HEK293T (cell line): ENCODE measurements around the gene PRPSAP1.
A peak's percentile ranks its signal among the peaks of the same experiment; 100 is the strongest.

Experiments used
- CTCF ChIA-PET: fragments of 350-600 bp; formaldehyde crosslinking; extraction: SDS; loops from one replicate; lab custom pipeline; 2021; ENCODE audit warnings: antibody characterized with exemption, inconsistent platforms; lab: Yijun Ruan, JAX
- POLR2A ChIA-PET: fragments of 350-600 bp; formaldehyde crosslinking; extraction: SDS; loops from one replicate; lab custom pipeline; 2020; ENCODE audit warnings: antibody characterized with exemption, inconsistent platforms; lab: Yijun Ruan, JAX
- DNase-seq: peaks from one replicate; pipeline ENCODE4 v3.0.0; 2012; ENCODE audit warnings: mixed read lengths; ENCODE audit errors: extremely low spot score
- ARNT ChIP-seq: fragments of 450-650 bp; IDR thresholded peaks from 2 replicates; pipeline ENCODE4 v1.6.1; 2017; ENCODE audit warnings: mild to moderate bottlenecking
- BHLHE40 ChIP-seq: fragments of 450-650 bp; IDR thresholded peaks from 2 replicates; pipeline ENCODE4 v1.6.1; 2016; ENCODE audit warnings: mild to moderate bottlenecking, moderate library complexity, borderline replicate concordance
- CTBP1 ChIP-seq: fragments of 450-650 bp; IDR thresholded peaks from 2 replicates; pipeline ENCODE4 v1.6.1; 2016; ENCODE audit warnings: borderline replicate concordance
- ELF4 ChIP-seq: fragments of 450-650 bp; IDR thresholded peaks from 2 replicates; pipeline ENCODE4 v1.6.1; 2017; ENCODE audit warnings: antibody characterized with exemption
- FOXA1 ChIP-seq: fragments of 450-650 bp; IDR thresholded peaks from 2 replicates; pipeline ENCODE4 v1.6.1; 2016; ENCODE audit warnings: mild to moderate bottlenecking
- FOXK2 ChIP-seq: fragments of 450-650 bp; IDR thresholded peaks from 2 replicates; pipeline ENCODE4 v1.6.1; 2016; ENCODE audit warnings: mild to moderate bottlenecking
- FOXM1 ChIP-seq: fragments of 450-650 bp; IDR thresholded peaks from 2 replicates; pipeline ENCODE4 v1.6.1; 2017; ENCODE audit warnings: mild to moderate bottlenecking, borderline replicate concordance
- HDGF ChIP-seq: fragments of 450-650 bp; IDR thresholded peaks from 2 replicates; pipeline ENCODE4 v1.6.1; 2017; ENCODE audit warnings: antibody characterized with exemption, borderline replicate concordance
- L3MBTL2 ChIP-seq: fragments of 450-650 bp; conservative IDR thresholded peaks from 2 replicates; pipeline ENCODE4 v1.6.1; 2016; ENCODE audit warnings: mild to moderate bottlenecking
- LEF1 ChIP-seq: fragments of 450-650 bp; IDR thresholded peaks from 2 replicates; pipeline ENCODE4 v1.6.1; 2017; ENCODE audit warnings: mild to moderate bottlenecking, borderline replicate concordance
- NFRKB ChIP-seq: fragments of 450-650 bp; IDR thresholded peaks from 2 replicates; pipeline ENCODE4 v1.6.1; 2016; ENCODE audit warnings: mild to moderate bottlenecking, moderate library complexity
- PKNOX1 ChIP-seq: fragments of 450-650 bp; IDR thresholded peaks from 2 replicates; pipeline ENCODE4 v1.6.1; 2016
- SP1 ChIP-seq: fragments of 450-650 bp; IDR thresholded peaks from 2 replicates; pipeline ENCODE4 v1.6.1; 2017
- SUZ12 ChIP-seq: fragments of 450-650 bp; IDR thresholded peaks from 2 replicates; pipeline ENCODE4 v1.6.1; 2016; ENCODE audit warnings: mild to moderate bottlenecking
- TARDBP ChIP-seq: fragments of 450-650 bp; IDR thresholded peaks from 2 replicates; pipeline ENCODE4 v1.6.1; 2016
- ZNF384 ChIP-seq: fragments of 450-650 bp; IDR thresholded peaks from 2 replicates; pipeline ENCODE4 v1.6.1; 2016

PRPSAP1 gene

GRCh38 chr17:76370261-76370993, 16.7 kb upstream of the PRPSAP1 start:
- ChIA-PET POLR2A (interaction anchor here (1.8 kb wide), 1 partner anchor 14 kb away, joined by 6 read pairs; the partner anchor contains the start of gene SPHK1), CTCF (interaction anchor here (0.6 to 1.7 kb wide), 7 partner anchors 9 to 206 kb away, joined by 3 to 9 read pairs (median 3); partner anchors contain the start of gene SPHK1)
- no peak for DNase-seq
- TF ChIP-seq FOXK2: no peak
- TF ChIP-seq CTBP1: no peak
- no peak for TF ChIP-seq FOXA1
- no peak for TF ChIP-seq L3MBTL2
- TF ChIP-seq HDGF: no peak
- TF ChIP-seq ELF4: no peak
- TF ChIP-seq SUZ12: no peak
- TF ChIP-seq BHLHE40: no peak
- TF ChIP-seq FOXM1: no peak
- no peak for TF ChIP-seq PKNOX1
- no peak for TF ChIP-seq SP1
- no peak for TF ChIP-seq NFRKB
- no peak for TF ChIP-seq ZNF384
- no peak for TF ChIP-seq ARNT
- TF ChIP-seq LEF1: no peak
- TF ChIP-seq TARDBP: no peak

GRCh38 chr17:76369804-76370203, 16.1 kb upstream of the PRPSAP1 start:
- ChIA-PET CTCF (interaction anchor here (0.6 to 1.7 kb wide), 6 partner anchors 10 to 206 kb away, joined by 3 to 9 read pairs (median 3); partner anchors contain the start of gene SPHK1), POLR2A (interaction anchor here (1.0 to 1.8 kb wide), 2 partner anchors 12 to 15 kb away, joined by 3 to 6 read pairs; partner anchors contain the start of gene SPHK1)
- DNase-seq: no peak
- TF ChIP-seq FOXK2 (no peak), NFRKB (no peak), TARDBP (no peak), BHLHE40 (no peak), ELF4 (no peak), SP1 (no peak)

GRCh38 chr17:76369379-76369778, 15.7 kb upstream of the PRPSAP1 start:
- TF ChIP-seq FOXM1 (no peak), SUZ12 (no peak), TARDBP (no peak), FOXA1 (no peak), FOXK2 (no peak), NFRKB (no peak), PKNOX1 (no peak), CTBP1 (no peak), ARNT (no peak), ZNF384 (no peak), LEF1 (no peak), L3MBTL2 (no peak), SP1 (no peak), HDGF (no peak), ELF4 (no peak), BHLHE40 (no peak)
- ChIA-PET POLR2A (interaction anchor here (1.0 to 1.8 kb wide), 3 partner anchors 12 to 16 kb away, joined by 3 to 6 read pairs (median 5); partner anchors contain the start of genes PRPSAP1 and SPHK1), CTCF (interaction anchor here (1.7 kb wide), 1 partner anchor 16 kb away, joined by 7 read pairs; the partner anchor contains the start of gene SPHK1)
- no peak for DNase-seq

- ChIA-PET POLR2A (interaction anchor here (1.4 kb wide), 1 partner anchor 15 kb away, joined by 5 read pairs; the partner anchor contains the start of gene PRPSAP1), CTCF (no interaction called here)
- peak; percentile 6 for DNase-seq
- no peak for TF ChIP-seq PKNOX1
- TF ChIP-seq SUZ12: no peak
- no peak for TF ChIP-seq CTBP1
- no peak for TF ChIP-seq BHLHE40
- TF ChIP-seq LEF1: no peak
- TF ChIP-seq FOXM1: no peak
Measured at GRCh38 chr17:76368545-76368944, 14.8 kb upstream of the PRPSAP1 start.

GRCh38 chr17:76367642-76368041, 13.9 kb upstream of the PRPSAP1 start:
- DNase-seq: peak; percentile 6
- POLR2A ChIA-PET: interaction anchor here (0.8 kb wide), 1 partner anchor 14 kb away, joined by 3 read pairs; the partner anchor contains the start of gene PRPSAP1
- CTCF ChIA-PET: no interaction called here
- no peak for TF ChIP-seq FOXA1
- TF ChIP-seq L3MBTL2: 0 out of 2 replicates have a peak, but pooled peaks have one; percentile 25
- TF ChIP-seq BHLHE40: no peak
- no peak for TF ChIP-seq FOXM1
- TF ChIP-seq PKNOX1: peak; percentile 49; the same call in 1 of the 2 replicates
